Esophagus muscularis mucosa (tissue), 4 donors: Measurements from ENCODE around the gene ZNF138. TPM values are rescaled to one million over a fixed set of nuclear protein-coding genes. Genes with fewer than 3 reads are reported as not detected.
"Not testable (repeated sequence)": the region's sequence is repeated elsewhere in the genome, so short reads cannot be mapped to it uniquely, and the experiment has no call there.

Source experiments
- DNase-seq: peaks from one replicate; pipeline ENCODE4 v3.0.0-alpha.2; 2017; ENCODE audit errors: extremely low spot score
- H3K27ac ChIP-seq, 4 donors: fragments of 200-600 bp; sonication (generic); replicated peaks in 1 of 4; 1 replicate in 3 of 4; 2 replicates in 1 of 4; pipeline ENCODE4 v1.5.1; 2016 to 2019; ENCODE audit warnings: mild to moderate bottlenecking in 1 of 4
- H3K27me3 ChIP-seq, 4 donors: fragments of 200-600 bp; sonication (generic); one replicate each; pipeline versions ENCODE4 v1.5.1 to v1.6.0; 2016 to 2019
- H3K36me3 ChIP-seq, 4 donors: fragments of 200-600 bp; sonication (generic); one replicate each; pipeline ENCODE4 v1.5.1; 2016 to 2019
- H3K4me1 ChIP-seq, 4 donors: fragments of 200-600 bp; sonication (generic); one replicate each; pipeline ENCODE4 v1.5.1; 2016 to 2019
- H3K4me3 ChIP-seq, 4 donors: fragments of 200-600 bp; sonication (generic); 1 replicate in 2 of 4; 2 replicates in 2 of 4; pipeline ENCODE4 v1.5.1; 2016 to 2019; ENCODE audit warnings: mild to moderate bottlenecking in 4 of 4, moderate library complexity in 1 of 4
- H3K9me3 ChIP-seq, 4 donors: fragments of 200-600 bp; sonication (generic); 1 replicate in 3 of 4; 2 replicates in 1 of 4; pipeline ENCODE4 v1.5.1; 2016 to 2019
- CTCF ChIP-seq, 3 experiments: fragments of 200-600 bp in 2 of 3; fragments of 450-650 bp in 1 of 3; sonication (generic) in 2 of 3; IDR thresholded peaks; one replicate each; pipeline ENCODE4 v1.5.1; 2017 to 2019; ENCODE audit warnings: antibody characterized with exemption in 3 of 3, mild to moderate bottlenecking in 2 of 3, moderate library complexity in 1 of 3
- EP300 ChIP-seq: sonication (generic); formaldehyde crosslinking; IDR thresholded peaks from one replicate; pipeline ENCODE4 v1.6.1; 2017; ENCODE audit warnings: antibody characterized with exemption
- POLR2A ChIP-seq: fragments of 450-650 bp; IDR thresholded peaks from one replicate; pipeline ENCODE4 v1.6.1; 2017; ENCODE audit warnings: antibody characterized with exemption, moderate library complexity, mild to moderate bottlenecking, low read depth
- POLR2AphosphoS5 ChIP-seq, 2 donors: sonication (generic); formaldehyde crosslinking; IDR thresholded peaks; one replicate each; pipeline ENCODE4 v1.6.1; 2017; ENCODE audit warnings: antibody characterized with exemption in 2 of 2
- WGBS: methylation state at CpG from one replicate; pipeline ENCODE4 v1.1.5; 2018; 5-methylcytosine and 5-hydroxymethylcytosine counted together
- intact Hi-C: fragments of 100-400 bp; cut with DNase I; formaldehyde crosslinking; loops from one replicate; pipeline ENCODE4 v1.15.1; 2023
- total RNA-seq, 4 donors: library from RNA; depleted of rRNA; stranded (reverse); fragments of >200 nt; gene quantifications; one replicate each; pipeline versions ENCODE4 v1.1.0 to v1.2.1, GENCODE V29; 2016

Gene ZNF138
- total RNA-seq, 4 donors from 2014 or later, result 3.5 to 10.0 (median 5.2) TPM

GRCh38 chr7:64807731-64808365, 13.6 kb downstream of the ZNF138 start:
- TF ChIP-seq POLR2A, result no peak
- Histone ChIP-seq H3K36me3 (peaks cover 5 to 20% (median 7%) of the 10 kb centered on the region in 4 donors), H3K4me1 (no peaks in the 10 kb centered on the region), H3K9me3 (no peaks in the 10 kb centered on the region), H3K27me3 (no peaks in the 10 kb centered on the region), H3K4me3 (no peak overlapping the region), H3K27ac (no peak overlapping the region)
- intact Hi-C loops, result no loop called here
- no peak for DNase-seq
- 90% methylated on average over 4 of the region's 4 CpGs for WGBS

DNA sequence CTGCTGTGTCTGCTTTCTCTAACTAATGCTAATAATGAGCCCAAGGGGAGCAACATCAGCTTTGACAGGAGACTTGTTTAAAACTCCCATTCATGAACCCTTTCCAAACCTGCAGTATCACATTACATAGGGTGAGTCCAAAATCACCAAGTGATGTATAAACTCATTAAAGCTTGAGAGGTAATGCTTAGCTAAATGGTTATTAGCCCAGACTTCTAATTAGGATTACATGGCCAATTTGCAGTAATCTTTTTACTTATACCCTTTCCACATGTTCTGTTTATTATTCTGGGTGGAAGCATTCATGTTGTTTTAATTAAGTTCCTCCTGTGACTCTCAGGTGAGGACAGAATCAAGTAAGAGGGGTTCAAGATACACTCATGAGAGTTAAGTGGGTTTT, 17.5 kb downstream of the ZNF138 start:
- H3K9me3 ChIP-seq, result no peaks in the 10 kb centered on the region
- H3K4me3 ChIP-seq, result no peak overlapping the region
- H3K27ac ChIP-seq, result no peak overlapping the region
- TF ChIP-seq EP300, result no peak
- no peak for TF ChIP-seq POLR2A
- no peak for TF ChIP-seq CTCF (IDR thresholded peaks at IDR 0.05)
- no peak for TF ChIP-seq POLR2AphosphoS5 (IDR thresholded peaks at IDR 0.05)
- H3K36me3 ChIP-seq, result peaks cover 5 to 14% (median 7%) of the 10 kb centered on the region in 4 donors
- no peaks in the 10 kb centered on the region for H3K27me3 ChIP-seq
- DNase-seq, result no peak
- no peaks in the 10 kb centered on the region for H3K4me1 ChIP-seq
- intact Hi-C loops, result no loop called here

- intact Hi-C loops, result no loop called here
- no peak for DNase-seq
- 80% methylated on average over 1 of the region's 1 CpG for WGBS
- H3K36me3 ChIP-seq, result peaks cover 0 to 14% (median 7%) of the 10 kb centered on the region in 4 donors
- no peaks in the 10 kb centered on the region for H3K9me3 ChIP-seq
- H3K4me3 ChIP-seq, result no peak overlapping the region
- no peak overlapping the region for H3K27ac ChIP-seq
- H3K27me3 ChIP-seq, result no peaks in the 10 kb centered on the region
- TF ChIP-seq CTCF (IDR thresholded peaks at IDR 0.05) (no peak), EP300 (no peak), POLR2AphosphoS5 (IDR thresholded peaks at IDR 0.05) (no peak)
- H3K4me1 ChIP-seq, result no peaks in the 10 kb centered on the region
Observed at GRCh38 chr7:64830926-64831325, 36.7 kb downstream of the ZNF138 start.

GRCh38 chr7:64832136-64832535, 37.9 kb downstream of the ZNF138 start:
- no peak for TF ChIP-seq POLR2A
- TF ChIP-seq POLR2AphosphoS5 (IDR thresholded peaks at IDR 0.05), result no peak
- no peak for TF ChIP-seq EP300
- no peak for TF ChIP-seq CTCF (IDR thresholded peaks at IDR 0.05)
- no peak overlapping the region for H3K4me3 ChIP-seq
- 85% methylated on average over 4 of the region's 4 CpGs for WGBS
- H3K9me3 ChIP-seq, result no peaks in the 10 kb centered on the region
- H3K36me3 ChIP-seq, result peaks cover 0 to 14% (median 3%) of the 10 kb centered on the region in 4 donors
- intact Hi-C loops, result no loop called here
- no peaks in the 10 kb centered on the region for H3K27me3 ChIP-seq
- no peak for DNase-seq
- H3K4me1 ChIP-seq, result no peaks in the 10 kb centered on the region
- no peak overlapping the region for H3K27ac ChIP-seq

GRCh38 chr7:64834989-64835388, 40.8 kb downstream of the ZNF138 start:
- 88% methylated on average over 15 of the region's 16 CpGs for WGBS
- H3K9me3 ChIP-seq, result no peaks in the 10 kb centered on the region

GRCh38 chr7:64835856-64836255, 41.6 kb downstream of the ZNF138 start:
- H3K27ac ChIP-seq, DNase-seq, intact Hi-C loops, H3K4me3 ChIP-seq, H3K27me3 ChIP-seq, H3K4me1 ChIP-seq, H3K9me3 ChIP-seq: not testable (repeated sequence)
- WGBS, result 94% methylated on average over 8 of the region's 8 CpGs
- H3K36me3 ChIP-seq, result peaks cover 0 to 11% (median 3%) of the 10 kb centered on the region in 4 donors

More at GRCh38 chr7:64834989-64835388, 40.8 kb downstream of the ZNF138 start:
- TF ChIP-seq POLR2A, result no peak
- no peak for TF ChIP-seq POLR2AphosphoS5 (IDR thresholded peaks at IDR 0.05)
- no peak for TF ChIP-seq EP300
- no peak for TF ChIP-seq CTCF (IDR thresholded peaks at IDR 0.05)
- Histone ChIP-seq H3K4me1 (no peaks in the 10 kb centered on the region), H3K4me3 (no peak overlapping the region), H3K27me3 (no peaks in the 10 kb centered on the region), H3K36me3 (peaks cover 0 to 14% (median 3%) of the 10 kb centered on the region in 4 donors), H3K27ac (no peak overlapping the region)
- intact Hi-C loops, result no loop called here
- DNase-seq, result no peak

DNA sequence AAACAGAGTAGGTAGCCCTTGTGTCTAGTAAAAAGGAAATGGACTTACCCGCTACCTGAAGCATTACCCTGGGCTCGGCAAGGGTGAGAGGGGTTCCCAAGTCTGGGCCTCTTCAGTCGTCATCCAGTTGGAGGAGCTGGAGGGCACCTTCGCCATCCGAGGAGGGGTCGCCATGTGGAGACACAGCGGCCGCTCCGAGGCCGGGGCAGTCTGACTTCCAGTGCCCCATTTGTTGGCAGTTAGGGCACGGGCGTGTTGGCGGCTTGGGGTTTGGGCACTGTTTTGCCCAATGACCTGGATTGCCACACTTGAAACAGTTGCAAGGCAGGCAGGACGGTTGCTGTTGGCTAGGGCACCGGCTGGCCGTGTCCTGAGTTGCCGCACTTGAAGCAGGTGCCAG, 43.8 kb downstream of the ZNF138 start:
- H3K9me3 ChIP-seq, H3K27me3 ChIP-seq, intact Hi-C loops, H3K4me1 ChIP-seq, DNase-seq, H3K36me3 ChIP-seq, H3K27ac ChIP-seq, H3K4me3 ChIP-seq: not testable (repeated sequence)
- WGBS, result 85% methylated on average over 4 of the region's 17 CpGs
